ENCODE measurements around the gene NOL12. TPM values are rescaled to one million over a fixed set of nuclear protein-coding genes. Genes with fewer than 3 reads are reported as not detected.

Gene NOL12
- total RNA-seq, 1 experiment from 2014 or later, result 30.4 TPM

DNA sequence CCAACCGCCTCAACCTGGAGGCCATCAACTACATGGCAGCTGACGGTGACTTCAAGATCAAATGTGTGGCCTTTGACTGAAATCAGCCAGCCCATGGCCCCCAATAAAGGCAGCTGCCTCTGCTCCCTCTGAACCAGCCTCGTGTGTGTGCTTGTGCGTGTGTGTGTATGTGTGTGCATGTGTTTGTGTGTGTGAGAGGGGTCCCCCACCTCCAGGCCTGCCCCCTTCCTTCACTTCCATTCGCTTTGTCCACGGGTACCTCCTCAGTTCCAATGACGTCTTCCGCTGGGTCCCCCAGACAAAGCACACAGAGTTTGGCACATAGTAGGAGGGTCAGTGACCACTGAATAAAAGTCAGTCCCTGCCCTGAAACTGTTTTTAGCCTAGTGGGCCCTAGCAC, 6.5 kb upstream of the NOL12 start:
- no peaks in the 10 kb centered on the region for H3K9me3 Mint-ChIP-seq
- Histone ChIP-seq H2AK5ac (ENCODE audit: insufficient read length, low read length) (no peak overlapping the region), H3K9ac (ENCODE audit: extremely low read depth, insufficient read length, low read length) (no peak overlapping the region), H3K23ac (ENCODE audit: insufficient read length, low read depth, low read length) (no peak overlapping the region), H3T11ph (ENCODE audit: low read length) (no peak overlapping the region), H2BK20ac (ENCODE audit: low read depth, low read length, poor library complexity, severe bottlenecking) (no peak overlapping the region), H3K4ac (ENCODE audit: low read depth, low read length) (no peak overlapping the region), H3K27me3 (ENCODE audit: insufficient read depth, low read length) (no peaks in the 10 kb centered on the region), H2AFZ (ENCODE audit: low read length) (no peak overlapping the region), H4K20me1 (ENCODE audit: control insufficient read depth, insufficient read depth, insufficient read length) (no peaks in the 10 kb centered on the region), H4K8ac (replicated peaks; ENCODE audit: insufficient read length, low read depth, low read length) (no peak overlapping the region), H2BK12ac (ENCODE audit: insufficient read length, low read depth, low read length) (no peak overlapping the region), H4K91ac (ENCODE audit: insufficient read length, low read depth, low read length) (no peak overlapping the region), H3K56ac (ENCODE audit: insufficient read length, low read depth, low read length) (no peak overlapping the region), H3K79me2 (ENCODE audit: insufficient read depth, low read length) (no peaks in the 10 kb centered on the region), H3K27ac (ENCODE audit: insufficient read length, low read depth, low read length) (no peak overlapping the region), H3K18ac (ENCODE audit: insufficient read length, low read depth, low read length) (no peak overlapping the region), H4K5ac (ENCODE audit: insufficient read length, low read depth, low read length) (no peak overlapping the region), H3K23me2 (ENCODE audit: insufficient read length, low read depth, low read length, poor library complexity, severe bottlenecking) (peaks cover 3% of the 10 kb centered on the region), H2BK120ac (ENCODE audit: low read depth, low read length, poor library complexity, severe bottlenecking) (no peak overlapping the region), H3K4me1 (ENCODE audit: insufficient read depth, low read length) (no peaks in the 10 kb centered on the region), H3K4me2 (ENCODE audit: insufficient read depth, insufficient read length, low read length) (no peak overlapping the region), H3K14ac (ENCODE audit: insufficient read depth, low read length) (no peak overlapping the region), H2BK5ac (ENCODE audit: insufficient read length, low read length) (no peak overlapping the region), H3K9me3 (ENCODE audit: control insufficient read depth, low read depth, low read length) (no peaks in the 10 kb centered on the region), H3K79me1 (ENCODE audit: insufficient read depth, low read depth, low read length, poor library complexity, severe bottlenecking) (no peaks in the 10 kb centered on the region), H2BK15ac (ENCODE audit: low read depth, low read length) (no peak overlapping the region)
- TF ChIP-seq, protein P1, sequence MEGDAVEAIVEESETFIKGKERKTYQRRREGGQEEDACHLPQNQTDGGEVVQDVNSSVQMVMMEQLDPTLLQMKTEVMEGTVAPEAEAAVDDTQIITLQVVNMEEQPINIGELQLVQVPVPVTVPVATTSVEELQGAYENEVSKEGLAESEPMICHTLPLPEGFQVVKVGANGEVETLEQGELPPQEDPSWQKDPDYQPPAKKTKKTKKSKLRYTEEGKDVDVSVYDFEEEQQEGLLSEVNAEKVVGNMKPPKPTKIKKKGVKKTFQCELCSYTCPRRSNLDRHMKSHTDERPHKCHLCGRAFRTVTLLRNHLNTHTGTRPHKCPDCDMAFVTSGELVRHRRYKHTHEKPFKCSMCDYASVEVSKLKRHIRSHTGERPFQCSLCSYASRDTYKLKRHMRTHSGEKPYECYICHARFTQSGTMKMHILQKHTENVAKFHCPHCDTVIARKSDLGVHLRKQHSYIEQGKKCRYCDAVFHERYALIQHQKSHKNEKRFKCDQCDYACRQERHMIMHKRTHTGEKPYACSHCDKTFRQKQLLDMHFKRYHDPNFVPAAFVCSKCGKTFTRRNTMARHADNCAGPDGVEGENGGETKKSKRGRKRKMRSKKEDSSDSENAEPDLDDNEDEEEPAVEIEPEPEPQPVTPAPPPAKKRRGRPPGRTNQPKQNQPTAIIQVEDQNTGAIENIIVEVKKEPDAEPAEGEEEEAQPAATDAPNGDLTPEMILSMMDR (conservative IDR thresholded peaks at IDR 0.05), result no peak
- H3K4me3 Mint-ChIP-seq, result no peak overlapping the region; a peak in 2 of 5 replicates
- H3K36me3 Mint-ChIP-seq (ENCODE audit: insufficient read depth in 1 of 3, low read depth in 3 of 3), result no peaks in the 10 kb centered on the region; a peak in 1 of 7 replicates
- no peak for DNase-seq
- no CpG with 5 or more reads among the region's 8 CpGs for WGBS (ENCODE audit: extremely low coverage, insufficient read length, low lambda C conversion rate)
- H3K27me3 Mint-ChIP-seq (ENCODE audit: low read depth), result peaks cover 4% of the 10 kb centered on the region
- H3K4me1 Mint-ChIP-seq, result peaks cover 5 to 21% of the 10 kb centered on the region in 2 experiments
- H3K27ac Mint-ChIP-seq, result no peak overlapping the region

Data from H9 (cell line).